ENCODE results near the gene SPDEF.

Gene SPDEF

DNA sequence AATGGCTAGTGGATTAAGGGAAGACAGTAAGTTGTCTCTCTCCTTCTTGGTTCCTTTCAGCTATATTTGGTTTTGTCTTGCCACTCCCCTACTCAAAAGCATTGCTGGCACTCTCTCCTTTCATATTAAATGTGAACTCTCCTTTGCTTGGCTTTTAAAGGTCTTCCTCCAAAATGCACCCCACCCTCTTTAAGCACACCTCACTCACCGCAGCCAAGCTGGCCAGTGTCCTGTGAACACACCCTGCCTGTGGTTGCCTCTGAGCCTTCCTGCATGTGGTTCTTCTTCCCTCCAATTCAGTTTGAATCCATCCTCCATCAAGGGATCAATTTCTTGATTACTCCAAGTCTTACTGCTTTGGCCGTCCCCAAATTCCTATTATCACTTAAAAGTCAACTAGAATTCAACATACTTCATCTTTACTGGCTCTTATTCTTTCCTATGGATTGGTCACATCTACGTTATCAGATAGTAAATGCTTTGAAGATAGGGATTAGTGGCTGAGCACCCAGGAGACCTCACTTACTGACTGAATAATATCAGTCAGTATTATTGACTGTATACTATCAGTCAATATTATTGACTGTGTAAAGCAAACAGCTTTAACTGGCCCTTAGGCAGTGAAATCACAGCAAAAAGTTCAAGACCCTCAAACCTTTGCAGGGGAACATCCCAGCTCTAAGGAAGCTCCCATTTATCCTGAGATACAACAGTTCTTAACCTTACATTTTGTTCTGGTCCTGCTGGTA lies 41.6 kb upstream of the SPDEF start:
- H3K4me1 ChIP-seq (ENCODE audit: control extremely low read depth in 1 of 4, control insufficient read depth in 4 of 4, insufficient read depth in 4 of 4, low read length in 3 of 4), result no peaks in the 10 kb centered on the region
- POLR2A ChIA-PET, result interaction anchor here (1.2 kb wide), 1 partner anchor 12 kb away, joined by 4 read pairs; no protein-coding TSS in a partner anchor
- no peak overlapping the region for H3K27ac ChIP-seq (ENCODE audit: insufficient read depth in 1 of 2, low read depth in 1 of 2, low read length in 2 of 2, poor library complexity in 1 of 2, severe bottlenecking in 2 of 2)
- H3K9me3 ChIP-seq (ENCODE audit: control extremely low read depth in 1 of 5, control insufficient read depth in 4 of 5, insufficient read depth in 2 of 5, low read depth in 1 of 5, low read length in 4 of 5), result no peaks in the 10 kb centered on the region
- H3K4me3 ChIP-seq (ENCODE audit: control insufficient read depth in 1 of 7, extremely low read depth in 1 of 7, insufficient read depth in 4 of 7, low read depth in 2 of 7, low read length in 6 of 7), result no peak overlapping the region
- WGBS (ENCODE audit: insufficient coverage), result 80% methylated on average over 1 of the region's 3 CpGs
- no peaks in the 10 kb centered on the region for H3K27me3 ChIP-seq (replicated peaks in 2 of 5; ENCODE audit: control insufficient read depth in 4 of 5, insufficient read depth in 5 of 5, low read length in 4 of 5)
- H3K36me3 ChIP-seq (ENCODE audit: control insufficient read depth in 4 of 4, insufficient read depth in 4 of 4, low read length in 3 of 4), result peaks cover 4 to 28% (median 11%) of the 10 kb centered on the region in 4 experiments
- CTCF ChIA-PET, result interaction anchor here (0.8 to 2.3 kb wide), 5 partner anchors 10 to 17 kb away, joined by 3 to 11 read pairs (median 4); no protein-coding TSS in a partner anchor
- no peak for DNase-seq

- H3K27ac ChIP-seq (ENCODE audit: insufficient read depth in 1 of 2, low read depth in 1 of 2, low read length in 2 of 2, poor library complexity in 1 of 2, severe bottlenecking in 2 of 2), result no peak overlapping the region
- POLR2A ChIA-PET, result interaction anchor here (1.2 kb wide), 1 partner anchor 13 kb away, joined by 4 read pairs; no protein-coding TSS in a partner anchor
- peaks cover 5 to 23% (median 7%) of the 10 kb centered on the region in 4 experiments for H3K36me3 ChIP-seq (ENCODE audit: control insufficient read depth in 4 of 4, insufficient read depth in 4 of 4, low read length in 3 of 4)
- no peaks in the 10 kb centered on the region for H3K27me3 ChIP-seq (replicated peaks in 2 of 5; ENCODE audit: control insufficient read depth in 4 of 5, insufficient read depth in 5 of 5, low read length in 4 of 5)
- H3K4me3 ChIP-seq (ENCODE audit: control insufficient read depth in 1 of 7, extremely low read depth in 1 of 7, insufficient read depth in 4 of 7, low read depth in 2 of 7, low read length in 6 of 7), result no peak overlapping the region
- DNase-seq, result no peak
- CTCF ChIA-PET, result interaction anchor here (0.8 to 2.3 kb wide), 3 partner anchors 11 to 16 kb away, joined by 3 to 11 read pairs (median 4); no protein-coding TSS in a partner anchor
- no peaks in the 10 kb centered on the region for H3K9me3 ChIP-seq (ENCODE audit: control extremely low read depth in 1 of 5, control insufficient read depth in 4 of 5, insufficient read depth in 2 of 5, low read depth in 1 of 5, low read length in 4 of 5)
- no CpG with 5 or more reads among the region's 1 CpG for WGBS (ENCODE audit: insufficient coverage)
- H3K4me1 ChIP-seq (ENCODE audit: control extremely low read depth in 1 of 4, control insufficient read depth in 4 of 4, insufficient read depth in 4 of 4, low read length in 3 of 4), result peaks cover 0 to 3% (median 0%) of the 10 kb centered on the region in 4 experiments
Observed at GRCh38 chr6:34596798-34597197, 40.7 kb upstream of the SPDEF start.

GRCh38 chr6:34595332-34596184 lies 39.4 kb upstream of the SPDEF start:
- Histone ChIP-seq H3K27ac (ENCODE audit: insufficient read depth in 1 of 2, low read depth in 1 of 2, low read length in 2 of 2, poor library complexity in 1 of 2, severe bottlenecking in 2 of 2) (no peak overlapping the region), H3K4me1 (ENCODE audit: control extremely low read depth in 1 of 4, control insufficient read depth in 4 of 4, insufficient read depth in 4 of 4, low read length in 3 of 4) (peaks cover 0 to 3% (median 0%) of the 10 kb centered on the region in 4 experiments), H3K9me3 (ENCODE audit: control extremely low read depth in 1 of 5, control insufficient read depth in 4 of 5, insufficient read depth in 2 of 5, low read depth in 1 of 5, low read length in 4 of 5) (no peaks in the 10 kb centered on the region), H3K4me3 (ENCODE audit: control insufficient read depth in 1 of 7, extremely low read depth in 1 of 7, insufficient read depth in 4 of 7, low read depth in 2 of 7, low read length in 6 of 7) (no peak overlapping the region), H3K36me3 (ENCODE audit: control insufficient read depth in 4 of 4, insufficient read depth in 4 of 4, low read length in 3 of 4) (peaks cover 4 to 14% (median 7%) of the 10 kb centered on the region in 4 experiments), H3K27me3 (replicated peaks in 2 of 5; ENCODE audit: control insufficient read depth in 4 of 5, insufficient read depth in 5 of 5, low read length in 4 of 5) (no peaks in the 10 kb centered on the region)
- no peak for DNase-seq
- POLR2A ChIA-PET, result no interaction called here
- CTCF ChIA-PET, result interaction anchor here (1.2 to 3.3 kb wide), 2 partner anchors 13 to 59 kb away, joined by 4 to 20 read pairs; no protein-coding TSS in a partner anchor
- 87% methylated on average over 3 of the region's 6 CpGs for WGBS (ENCODE audit: insufficient coverage)

- H3K27ac ChIP-seq (ENCODE audit: insufficient read depth in 1 of 2, low read depth in 1 of 2, low read length in 2 of 2, poor library complexity in 1 of 2, severe bottlenecking in 2 of 2), result no peak overlapping the region
- H3K4me3 ChIP-seq (ENCODE audit: control insufficient read depth in 1 of 7, extremely low read depth in 1 of 7, insufficient read depth in 4 of 7, low read depth in 2 of 7, low read length in 6 of 7), result no peak overlapping the region
- ChIA-PET POLR2A (no interaction called here), CTCF (interaction anchor here (0.7 to 3.3 kb wide), 8 partner anchors 8 to 179 kb away, joined by 3 to 20 read pairs (median 4); no protein-coding TSS in a partner anchor)
- H3K27me3 ChIP-seq (replicated peaks in 2 of 5; ENCODE audit: control insufficient read depth in 4 of 5, insufficient read depth in 5 of 5, low read length in 4 of 5), result no peaks in the 10 kb centered on the region
- peaks cover 0 to 3% (median 0%) of the 10 kb centered on the region in 4 experiments for H3K4me1 ChIP-seq (ENCODE audit: control extremely low read depth in 1 of 4, control insufficient read depth in 4 of 4, insufficient read depth in 4 of 4, low read length in 3 of 4)
- H3K36me3 ChIP-seq (ENCODE audit: control insufficient read depth in 4 of 4, insufficient read depth in 4 of 4, low read length in 3 of 4), result peaks cover 5 to 23% (median 17%) of the 10 kb centered on the region in 4 experiments
- DNase-seq, result no peak
- H3K9me3 ChIP-seq (ENCODE audit: control extremely low read depth in 1 of 5, control insufficient read depth in 4 of 5, insufficient read depth in 2 of 5, low read depth in 1 of 5, low read length in 4 of 5), result no peaks in the 10 kb centered on the region
- 97% methylated on average over 4 of the region's 5 CpGs for WGBS (ENCODE audit: insufficient coverage)
Observed at GRCh38 chr6:34593701-34594100, 37.6 kb upstream of the SPDEF start.

DNA sequence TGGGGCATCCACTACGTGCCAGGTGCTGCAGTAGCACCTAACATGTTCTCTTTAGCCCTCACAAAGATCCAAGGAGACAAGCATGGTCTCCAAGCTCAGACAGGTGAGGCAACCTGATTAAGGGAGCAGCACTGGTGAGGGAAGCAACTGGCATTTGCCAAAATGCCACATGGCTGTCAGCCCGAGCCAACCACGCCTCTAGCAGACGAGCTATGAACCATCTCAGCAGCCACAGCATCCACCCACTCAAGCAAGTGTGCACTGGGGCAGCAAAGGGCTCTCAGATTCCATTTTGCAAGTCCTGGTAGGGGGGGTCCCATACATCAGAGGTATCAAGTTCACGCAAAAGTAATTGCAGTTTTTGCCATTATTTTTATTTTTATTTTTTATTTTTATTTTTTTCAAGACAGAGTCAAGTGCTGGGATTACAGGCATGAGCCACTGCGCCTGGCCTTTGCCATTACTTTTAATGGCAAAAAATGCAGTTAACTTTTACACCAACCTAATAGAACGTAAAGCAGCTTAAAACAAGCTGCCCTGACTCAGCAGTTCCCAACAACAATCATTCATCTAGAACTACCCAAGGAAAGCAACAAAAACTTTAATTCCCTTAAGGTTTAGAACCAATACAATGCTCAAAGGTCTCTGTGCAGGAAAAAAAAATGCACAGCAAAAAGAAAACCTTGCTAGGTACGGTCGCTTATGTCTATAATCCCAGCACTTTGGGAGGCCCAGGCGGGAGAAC lies 36.3 kb upstream of the SPDEF start:
- no peak overlapping the region for H3K27ac ChIP-seq (ENCODE audit: insufficient read depth in 1 of 2, low read depth in 1 of 2, low read length in 2 of 2, poor library complexity in 1 of 2, severe bottlenecking in 2 of 2)
- no peaks in the 10 kb centered on the region for H3K9me3 ChIP-seq (ENCODE audit: control extremely low read depth in 1 of 5, control insufficient read depth in 4 of 5, insufficient read depth in 2 of 5, low read depth in 1 of 5, low read length in 4 of 5)
- WGBS (ENCODE audit: insufficient coverage), result 92% methylated on average over 7 of the region's 10 CpGs
- CTCF ChIA-PET, result interaction anchor here (1.1 to 3.3 kb wide), 9 partner anchors 8 to 317 kb away, joined by 3 to 20 read pairs (median 3); no protein-coding TSS in a partner anchor
- no peak overlapping the region for H3K4me3 ChIP-seq (ENCODE audit: control insufficient read depth in 1 of 7, extremely low read depth in 1 of 7, insufficient read depth in 4 of 7, low read depth in 2 of 7, low read length in 6 of 7)
- H3K36me3 ChIP-seq (ENCODE audit: control insufficient read depth in 4 of 4, insufficient read depth in 4 of 4, low read length in 3 of 4), result peaks cover 5 to 32% (median 29%) of the 10 kb centered on the region in 4 experiments
- H3K4me1 ChIP-seq (ENCODE audit: control extremely low read depth in 1 of 4, control insufficient read depth in 4 of 4, insufficient read depth in 4 of 4, low read length in 3 of 4), result peaks cover 0 to 3% (median 0%) of the 10 kb centered on the region in 4 experiments
- DNase-seq, result no peak
- H3K27me3 ChIP-seq (replicated peaks in 2 of 5; ENCODE audit: control insufficient read depth in 4 of 5, insufficient read depth in 5 of 5, low read length in 4 of 5), result no peaks in the 10 kb centered on the region
- POLR2A ChIA-PET, result no interaction called here

GRCh38 chr6:34589691-34590090 lies 33.6 kb upstream of the SPDEF start:
- no peak for DNase-seq
- ChIA-PET CTCF (interaction anchor here (1.3 to 1.4 kb wide), 2 partner anchors 10 to 13 kb away, joined by 3 read pairs; no protein-coding TSS in a partner anchor), POLR2A (no interaction called here)
- no peak overlapping the region for H3K4me3 ChIP-seq (ENCODE audit: control insufficient read depth in 1 of 7, extremely low read depth in 1 of 7, insufficient read depth in 4 of 7, low read depth in 2 of 7, low read length in 6 of 7)
- H3K9me3 ChIP-seq (ENCODE audit: control extremely low read depth in 1 of 5, control insufficient read depth in 4 of 5, insufficient read depth in 2 of 5, low read depth in 1 of 5, low read length in 4 of 5), result no peaks in the 10 kb centered on the region
- H3K4me1 ChIP-seq (ENCODE audit: control extremely low read depth in 1 of 4, control insufficient read depth in 4 of 4, insufficient read depth in 4 of 4, low read length in 3 of 4), result peaks cover 0 to 3% (median 0%) of the 10 kb centered on the region in 4 experiments
- no peak overlapping the region for H3K27ac ChIP-seq (ENCODE audit: insufficient read depth in 1 of 2, low read depth in 1 of 2, low read length in 2 of 2, poor library complexity in 1 of 2, severe bottlenecking in 2 of 2)
- WGBS (ENCODE audit: insufficient coverage), result 80% methylated on average over 3 of the region's 5 CpGs
- no peaks in the 10 kb centered on the region for H3K27me3 ChIP-seq (replicated peaks in 2 of 5; ENCODE audit: control insufficient read depth in 4 of 5, insufficient read depth in 5 of 5, low read length in 4 of 5)
- H3K36me3 ChIP-seq (ENCODE audit: control insufficient read depth in 4 of 4, insufficient read depth in 4 of 4, low read length in 3 of 4), result peaks cover 7 to 41% (median 36%) of the 10 kb centered on the region in 4 experiments

Measured in common myeloid progenitor, CD34-positive (primary cell).